K562 (cell line): Measurements from ENCODE around the gene DGUOK. TPM values are rescaled to one million over a fixed set of nuclear protein-coding genes. Genes with fewer than 3 reads are reported as not detected.

ENCODE experiments used
- E2F4 ChIP-seq: sonication (generic); formaldehyde crosslinking; IDR thresholded peaks from 2 replicates; pipeline ENCODE4 v1.8.0; 2022; ENCODE audit warnings: mild to moderate bottlenecking, low read depth, missing genetic modification reagents
- ERF ChIP-seq: fragments of 450-650 bp; formaldehyde crosslinking; IDR thresholded peaks from 2 replicates; pipeline ENCODE4 v1.4.0; 2020; ENCODE audit warnings: mild to moderate bottlenecking, mixed read lengths
- FOSL1 ChIP-seq: fragments of 200-800 bp; sonication (Bioruptor generic); conservative IDR thresholded peaks from 2 replicates; pipeline ENCODE4 v1.6.1; 2016; ENCODE audit warnings: missing genetic modification characterization, missing compliant biosample characterization
- GATAD2A ChIP-seq: fragments of 450-650 bp; IDR thresholded peaks from 2 replicates; pipeline ENCODE4 v1.6.1; 2017
- MCM2 ChIP-seq: fragments of 450-650 bp; IDR thresholded peaks from 2 replicates; pipeline ENCODE4 v1.6.1; 2017; ENCODE audit warnings: low read depth, mild to moderate bottlenecking
- NCOA1 ChIP-seq: fragments of 450-650 bp; IDR thresholded peaks from 2 replicates; pipeline ENCODE4 v1.6.1; 2016; ENCODE audit warnings: low read depth
- PHF21A ChIP-seq: fragments of 450-650 bp; IDR thresholded peaks from 2 replicates; pipeline ENCODE4 v1.6.1; 2017; ENCODE audit warnings: low read depth, borderline replicate concordance
- RBM39 ChIP-seq: fragments of 200-400 bp; formaldehyde crosslinking; optimal IDR thresholded peaks from 2 replicates; pipeline ENCODE3; 2018; ENCODE audit warnings: low read depth, low read length
- RFX5 ChIP-seq: IDR thresholded peaks from 2 replicates; pipeline ENCODE4 v1.6.1; 2011; ENCODE audit warnings: low read depth, mild to moderate bottlenecking, improper control_type of control experiment, low read length
- SAP30 ChIP-seq: fragments of 200-600 bp; sonication (generic); IDR thresholded peaks from 2 replicates; pipeline ENCODE4 v1.6.1; 2012; ENCODE audit warnings: borderline replicate concordance, low read depth, mild to moderate bottlenecking, moderate library complexity, low read length, control low read depth, inconsistent platforms; ENCODE audit not compliant: insufficient read depth, poor library complexity, severe bottlenecking
- STAG1 ChIP-seq: sonication (generic); formaldehyde crosslinking; IDR thresholded peaks from 2 replicates; pipeline ENCODE4 v1.5.0; 2020; ENCODE audit warnings: missing genetic modification reagents, borderline replicate concordance
- TEAD4 ChIP-seq, 2 experiments: sonication (generic) in 1 of 2; formaldehyde crosslinking in 1 of 2; IDR thresholded peaks; 2 replicates each; pipeline versions ENCODE4 v1.6.1 to v1.8.0; 2012 to 2022; ENCODE audit warnings: borderline replicate concordance in 1 of 2, inconsistent platforms in 1 of 2, low read length in 1 of 2, mild to moderate bottlenecking in 1 of 2, missing genetic modification reagents in 1 of 2
- ZKSCAN8 ChIP-seq: fragments of 200-800 bp; sonication (Bioruptor generic); IDR thresholded peaks from 2 replicates; pipeline ENCODE4 v1.6.1; 2016; ENCODE audit warnings: missing genetic modification characterization, missing compliant biosample characterization
- ZNF165 ChIP-seq: fragments of 250-450 bp; sonication (Bioruptor Pico); IDR thresholded peaks from 2 replicates; pipeline ENCODE4 v1.4.0; 2020; ENCODE audit warnings: borderline replicate concordance
- ZNF586 ChIP-seq: fragments of 450-650 bp; formaldehyde crosslinking; conservative IDR thresholded peaks from 2 replicates; pipeline ENCODE4 v1.4.0; 2020; ENCODE audit warnings: mild to moderate bottlenecking, moderate library complexity
- ZNF592 ChIP-seq: fragments of 450-650 bp; IDR thresholded peaks from 2 replicates; pipeline ENCODE4 v1.6.1; 2017; ENCODE audit warnings: antibody characterized with exemption, mild to moderate bottlenecking
- ZNF764 ChIP-seq: fragments of 250-450 bp; sonication (Bioruptor Pico); IDR thresholded peaks from 2 replicates; pipeline ENCODE4 v1.4.0; 2020; ENCODE audit warnings: low read depth, mild to moderate bottlenecking, moderate library complexity
- polyA plus RNA-seq, 8 experiments: library from polyadenylated mRNA; depleted of rRNA in 4 of 8; stranded (reverse) in 5 of 8; unstranded in 3 of 8; fragments of >200 nt; fragmentation: Nextera tagmentation in 2 of 8; fragmentation: Illumina TruSeq in 1 of 8; extraction: Ambion mirVana in 2 of 8; extraction: Trizol in 1 of 8; gene quantifications; 2 replicates each; pipeline versions ENCODE4 v1.2.1 to v1.2.3, GENCODE V29; 2011 to 2014; ENCODE audit warnings: inconsistent platforms in 1 of 8, missing spikeins in 1 of 8
- total RNA-seq, 7 experiments: library from RNA; depleted of rRNA in 6 of 7; stranded (reverse); fragments of >200 nt in 6 of 7; fragmentation: Illumina TruSeq in 2 of 7; extraction: Trizol in 2 of 7; gene quantifications; 2 replicates each; pipeline versions ENCODE4 v1.2.1 to v1.2.3, GENCODE V29; 2011 to 2021; ENCODE audit warnings: low replicate concordance in 1 of 7
- TF ChIP-seq, protein P1 (sequence below): fragments of 250-450 bp; sonication (Bioruptor Pico); IDR thresholded peaks from 2 replicates; pipeline ENCODE4 v1.5.0; 2021; ENCODE audit warnings: mild to moderate bottlenecking, borderline replicate concordance
- TF ChIP-seq, protein P2 (sequence below): fragments of 450-650 bp; IDR thresholded peaks from 2 replicates; pipeline ENCODE4 v1.6.1; 2016; ENCODE audit warnings: low read depth, mild to moderate bottlenecking, moderate library complexity

Gene DGUOK
- total and polyA plus RNA-seq, 9 of the 15 experiments (the other 6 are each of a cell fraction or from before 2014, with no cell fraction given), result 67.0 to 288 (median 126) TPM

- TF ChIP-seq, protein P1, sequence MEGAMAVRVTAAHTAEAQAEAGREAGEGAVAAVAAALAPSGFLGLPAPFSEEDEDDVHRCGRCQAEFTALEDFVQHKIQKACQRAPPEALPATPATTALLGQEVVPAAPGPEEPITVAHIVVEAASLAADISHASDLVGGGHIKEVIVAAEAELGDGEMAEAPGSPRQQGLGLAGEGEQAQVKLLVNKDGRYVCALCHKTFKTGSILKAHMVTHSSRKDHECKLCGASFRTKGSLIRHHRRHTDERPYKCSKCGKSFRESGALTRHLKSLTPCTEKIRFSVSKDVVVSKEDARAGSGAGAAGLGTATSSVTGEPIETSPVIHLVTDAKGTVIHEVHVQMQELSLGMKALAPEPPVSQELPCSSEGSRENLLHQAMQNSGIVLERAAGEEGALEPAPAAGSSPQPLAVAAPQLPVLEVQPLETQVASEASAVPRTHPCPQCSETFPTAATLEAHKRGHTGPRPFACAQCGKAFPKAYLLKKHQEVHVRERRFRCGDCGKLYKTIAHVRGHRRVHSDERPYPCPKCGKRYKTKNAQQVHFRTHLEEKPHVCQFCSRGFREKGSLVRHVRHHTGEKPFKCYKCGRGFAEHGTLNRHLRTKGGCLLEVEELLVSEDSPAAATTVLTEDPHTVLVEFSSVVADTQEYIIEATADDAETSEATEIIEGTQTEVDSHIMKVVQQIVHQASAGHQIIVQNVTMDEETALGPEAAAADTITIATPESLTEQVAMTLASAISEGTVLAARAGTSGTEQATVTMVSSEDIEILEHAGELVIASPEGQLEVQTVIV (CRISPR knock-in tag), result no peak
- no peak for TF ChIP-seq RFX5
- TF ChIP-seq FOSL1 (tag), result no peak
- no peak for TF ChIP-seq STAG1 (CRISPR knock-in tag)
- TF ChIP-seq ZKSCAN8 (CRISPR knock-in tag), result no peak
- TF ChIP-seq ZNF165 (CRISPR knock-in tag), result no peak
- no peak for TF ChIP-seq ZNF586 (CRISPR knock-in tag)
- no peak for TF ChIP-seq ERF (CRISPR knock-in tag)
- TF ChIP-seq GATAD2A, result no peak
- TF ChIP-seq ZNF592, result peak; percentile 28; the same call in 1 of the 2 replicates
- TF ChIP-seq MCM2, result no peak
- no peak for TF ChIP-seq PHF21A
- no peak for TF ChIP-seq RBM39
- TF ChIP-seq SAP30, result peak; percentile 72
- TF ChIP-seq ZNF764 (CRISPR knock-in tag), result no peak
- TF ChIP-seq, protein P2, sequence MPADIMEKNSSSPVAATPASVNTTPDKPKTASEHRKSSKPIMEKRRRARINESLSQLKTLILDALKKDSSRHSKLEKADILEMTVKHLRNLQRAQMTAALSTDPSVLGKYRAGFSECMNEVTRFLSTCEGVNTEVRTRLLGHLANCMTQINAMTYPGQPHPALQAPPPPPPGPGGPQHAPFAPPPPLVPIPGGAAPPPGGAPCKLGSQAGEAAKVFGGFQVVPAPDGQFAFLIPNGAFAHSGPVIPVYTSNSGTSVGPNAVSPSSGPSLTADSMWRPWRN, result no peak
- no peak for TF ChIP-seq TEAD4 (IDR thresholded peaks at IDR 0.05; ENCODE audit: low read length)
- no peak for TF ChIP-seq TEAD4 (CRISPR knock-in tag; IDR thresholded peaks at IDR 0.05; ENCODE audit: borderline replicate concordance)
- no peak for TF ChIP-seq E2F4 (CRISPR knock-in tag)
- no peak for TF ChIP-seq NCOA1
Observed at GRCh38 chr2:74002505-74003421, 76.1 kb downstream of the DGUOK start (continued).
